Measurements from ENCODE around the gene SNHG17. TPM values are rescaled to one million over a fixed set of nuclear protein-coding genes. Genes with fewer than 3 reads are reported as not detected.

Gene SNHG17
- polyA plus RNA-seq, 4 donors: 28.2 to 75.8 (median 33.0) TPM

DNA sequence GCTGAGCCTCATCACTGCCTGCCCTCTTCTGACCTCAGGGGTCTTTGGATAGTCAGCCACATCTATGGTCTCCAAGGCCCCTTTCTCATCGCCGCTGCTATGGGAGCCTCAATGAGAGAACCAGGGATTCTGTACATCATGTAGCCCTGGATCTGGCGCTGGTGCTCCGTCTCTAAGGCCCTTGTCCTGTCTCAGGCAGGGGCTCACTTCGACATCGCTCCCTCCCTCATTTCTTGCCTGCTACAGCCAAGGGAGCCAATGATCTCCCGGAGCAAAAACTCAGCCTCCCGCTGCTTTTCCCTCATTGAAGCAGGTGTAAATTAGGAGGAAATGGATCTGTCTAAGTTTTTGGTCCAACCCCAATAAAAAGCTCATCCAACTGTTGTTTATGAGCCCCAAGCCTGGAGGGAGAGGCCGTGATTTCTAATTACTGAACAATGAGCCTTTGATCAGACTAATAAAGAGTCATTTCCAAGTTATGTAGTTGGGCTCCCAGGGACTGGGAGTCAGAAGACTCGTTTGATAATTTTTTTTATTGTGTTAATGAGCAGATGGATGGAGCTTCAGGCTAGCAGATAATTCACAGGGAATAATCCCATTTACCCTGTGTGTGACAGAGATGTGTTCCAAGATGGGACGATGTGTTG, 58.0 kb downstream of the SNHG17 start:
- no peak for DNase-seq (ENCODE audit: low read depth in 4 of 4, low spot score in 2 of 4)

- no peak for DNase-seq (ENCODE audit: low read depth in 4 of 4, low spot score in 2 of 4)
These were observed 61.2 kb downstream of the SNHG17 start for GRCh38 chr20:38373898-38374297.

GRCh38 chr20:38373231-38373867, 61.8 kb downstream of the SNHG17 start:
- DNase-seq (ENCODE audit: low read depth in 4 of 4, low spot score in 2 of 4): no peak

DNA sequence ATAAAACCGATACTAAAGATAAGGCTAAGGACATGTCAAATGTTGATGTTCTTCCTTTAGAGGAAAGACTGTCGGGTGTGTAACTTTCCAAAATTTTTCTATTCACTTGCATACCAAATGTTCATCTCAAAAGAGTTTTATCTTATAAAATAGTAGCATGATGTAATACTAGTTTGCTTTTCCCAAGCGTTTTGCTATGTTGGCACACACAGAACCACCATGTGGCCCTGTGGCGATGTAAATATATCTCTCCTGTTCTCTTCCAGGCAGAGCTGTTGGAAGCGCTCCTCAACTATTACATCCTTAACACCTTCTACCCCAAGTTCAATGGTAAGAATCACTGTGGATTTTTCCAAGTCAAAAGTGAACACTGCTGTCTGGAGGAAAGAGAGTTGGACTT, 62.3 kb downstream of the SNHG17 start:
- DNase-seq (ENCODE audit: low read depth in 4 of 4, low spot score in 2 of 4): no peak

Other genes starting within 250 kb of the SNHG17 start
- gene KIAA1755, start 174.6 kb downstream of the SNHG17 start, polyA plus RNA-seq (ENCODE audit: insufficient read length in 4 of 4): 1 to 10 TPM; 2.3 to 5.5 (median 4.4) TPM
- 1 to 10 TPM in 1 of 4 donors, under 1 TPM in 2, not detected in 1; 0.38 to 1.5 (median 0.74) TPM for gene BPI, start 131.2 kb downstream of the SNHG17 start, polyA plus RNA-seq (ENCODE audit: insufficient read length in 4 of 4)
- gene LBP, start 88.8 kb downstream of the SNHG17 start, polyA plus RNA-seq (ENCODE audit: insufficient read length in 4 of 4): under 1 TPM in 1 of 4 donors, not detected in 3; 0.23 TPM
- gene RALGAPB, start 37.5 kb upstream of the SNHG17 start, polyA plus RNA-seq (ENCODE audit: insufficient read length in 4 of 4): 10 to 100 TPM; 28.4 to 44.4 (median 38.3) TPM
- not detected for gene ADIG, start 145.9 kb upstream of the SNHG17 start, polyA plus RNA-seq (ENCODE audit: insufficient read length in 4 of 4)
- gene ARHGAP40, start 166.5 kb upstream of the SNHG17 start, polyA plus RNA-seq (ENCODE audit: insufficient read length in 4 of 4): 1 to 10 TPM in 2 of 4 donors, under 1 TPM in 2; 0.24 to 2.6 (median 1.1) TPM

All from left renal cortex interstitium (tissue), 4 donors.